ENCODE results near the gene SPARC. TPM values are rescaled to one million over a fixed set of nuclear protein-coding genes. Genes with fewer than 3 reads are reported as not detected.

Gene SPARC
- total RNA-seq, 6 donors from 2014 or later: 234 to 1,553 (median 581) TPM

- H3K27ac ChIP-seq: peak overlapping the region in 3 of 4 donors; percentile 35 to 71 (median 45)
- no peak overlapping the region for H3K4me3 ChIP-seq
- WGBS, 2 donors: 63 to 80% methylated on average over 2 of the region's 2 CpGs
- TF ChIP-seq CTCF (IDR thresholded peaks at IDR 0.05): no peak
- no peak for TF ChIP-seq POLR2A (IDR thresholded peaks at IDR 0.05)
- no peak for TF ChIP-seq POLR2AphosphoS5 (IDR thresholded peaks at IDR 0.05)
- TF ChIP-seq EP300 (IDR thresholded peaks at IDR 0.05): no peak
- ATAC-seq (ENCODE audit: low FRiP score in 2 of 2) (peak in 1 of 2 donors; percentile 8), DNase-seq (no peak)
- H3K9me3 ChIP-seq: no peaks in the 10 kb centered on the region
- H3K27me3 ChIP-seq: no peaks in the 10 kb centered on the region
- no peaks in the 10 kb centered on the region for H3K36me3 ChIP-seq
- peaks cover 8 to 22% (median 19%) of the 10 kb centered on the region in 4 donors for H3K4me1 ChIP-seq
Observed at GRCh38 chr5:151718153-151718552, 31.4 kb upstream of the SPARC start.

GRCh38 chr5:151717416-151717815 lies 30.7 kb upstream of the SPARC start:
- Histone ChIP-seq H3K9me3 (no peaks in the 10 kb centered on the region), H3K4me3 (no peak overlapping the region), H3K27ac (peak overlapping the region in 2 of 4 donors; percentile 45 to 71), H3K36me3 (no peaks in the 10 kb centered on the region), H3K4me1 (peaks cover 7 to 22% (median 18%) of the 10 kb centered on the region in 4 donors), H3K27me3 (no peaks in the 10 kb centered on the region)
- 45 to 51% methylated on average over 3 of the region's 3 CpGs for WGBS, 2 donors
- ATAC-seq (ENCODE audit: low FRiP score in 2 of 2) (peak in 1 of 2 donors; percentile 1), DNase-seq (peak in 1 of 2 donors; percentile 27)
- TF ChIP-seq POLR2AphosphoS5 (IDR thresholded peaks at IDR 0.05) (no peak), EP300 (IDR thresholded peaks at IDR 0.05) (no peak), CTCF (IDR thresholded peaks at IDR 0.05) (no peak), POLR2A (IDR thresholded peaks at IDR 0.05) (no peak)

GRCh38 chr5:151709109-151709735 lies 22.5 kb upstream of the SPARC start:
- no peaks in the 10 kb centered on the region for H3K27me3 ChIP-seq
- no peaks in the 10 kb centered on the region for H3K9me3 ChIP-seq
- TF ChIP-seq POLR2AphosphoS5 (IDR thresholded peaks at IDR 0.05): no peak
- no peak for TF ChIP-seq CTCF (IDR thresholded peaks at IDR 0.05)
- no peak for TF ChIP-seq EP300 (IDR thresholded peaks at IDR 0.05)
- TF ChIP-seq POLR2A (IDR thresholded peaks at IDR 0.05): no peak
- DNase-seq (no peak), ATAC-seq (ENCODE audit: low FRiP score in 2 of 2) (no peak)
- H3K36me3 ChIP-seq: no peaks in the 10 kb centered on the region
- peaks cover 0 to 7% (median 4%) of the 10 kb centered on the region in 4 donors for H3K4me1 ChIP-seq
- WGBS, 2 donors: 79 to 87% methylated on average over 13 of the region's 13 CpGs
- no peak overlapping the region for H3K27ac ChIP-seq
- H3K4me3 ChIP-seq: no peak overlapping the region

- H3K27ac ChIP-seq: peak overlapping the region in 2 of 4 donors; percentile 1 to 58
Observed at GRCh38 chr5:151708126-151708525, 21.4 kb upstream of the SPARC start.

More at GRCh38 chr5:151708126-151708525, 21.4 kb upstream of the SPARC start:
- DNase-seq (no peak), ATAC-seq (ENCODE audit: low FRiP score in 2 of 2) (no peak)
- Histone ChIP-seq H3K9me3 (no peaks in the 10 kb centered on the region), H3K4me3 (no peak overlapping the region), H3K4me1 (peaks cover 0 to 7% (median 4%) of the 10 kb centered on the region in 4 donors), H3K27me3 (no peaks in the 10 kb centered on the region), H3K36me3 (no peaks in the 10 kb centered on the region)
- TF ChIP-seq POLR2A (IDR thresholded peaks at IDR 0.05) (no peak), POLR2AphosphoS5 (IDR thresholded peaks at IDR 0.05) (no peak), EP300 (IDR thresholded peaks at IDR 0.05) (no peak), CTCF (IDR thresholded peaks at IDR 0.05) (no peak)
